Adrenal gland (tissue), 5 donors: ENCODE results near the gene ALPK1.

Source experiments
- CTCF ChIP-seq, 6 experiments: fragments of 450-650 bp in 4 of 6; fragments of 200-600 bp in 2 of 6; sonication (generic) in 1 of 6; IDR thresholded peaks; 1 replicate in 5 of 6; 2 replicates in 1 of 6; pipeline versions ENCODE4 v1.5.1 to v1.8.0; 2016 to 2021; ENCODE audit warnings: antibody characterized with exemption in 6 of 6, mild to moderate bottlenecking in 2 of 6, moderate library complexity in 1 of 6
- POLR2A ChIP-seq, 2 donors: fragments of 450-650 bp; IDR thresholded peaks; one replicate each; pipeline ENCODE4 v1.6.1; 2017; ENCODE audit warnings: antibody characterized with exemption in 2 of 2, mild to moderate bottlenecking in 2 of 2, moderate library complexity in 1 of 2
- donor health status: DM: no; HTN: no; CAD: no.

GRCh38 chr4:112371361-112371760 lies 74.2 kb downstream of the ALPK1 start:
- no peak for TF ChIP-seq CTCF (IDR thresholded peaks at IDR 0.05)
- no peak for TF ChIP-seq POLR2A (IDR thresholded peaks at IDR 0.05)
